Gastroesophageal sphincter (tissue), 4 donors: ENCODE results near the gene TCF12. TPM values are rescaled to one million over a fixed set of nuclear protein-coding genes. Genes with fewer than 3 reads are reported as not detected.

ENCODE experiments used
- ATAC-seq: fragments of 150-250 bp; one replicate; pipeline ENCODE4 v1.9.1; 2016; ENCODE audit warnings: mild to moderate bottlenecking, moderate library complexity
- H3K27ac ChIP-seq, 4 donors: fragments of 200-600 bp; sonication (generic) in 3 of 4; 1 replicate in 3 of 4; 2 replicates in 1 of 4; pipeline ENCODE4 v1.5.1; 2016 to 2019
- H3K27me3 ChIP-seq: fragments of 200-600 bp; sonication (generic); one replicate; pipeline ENCODE4 v1.5.1; 2019
- H3K36me3 ChIP-seq, 2 donors: fragments of 200-600 bp; sonication (generic); one replicate each; pipeline ENCODE4 v1.5.1; 2019; ENCODE audit warnings: control low read depth in 1 of 2
- H3K4me1 ChIP-seq, 3 donors: fragments of 200-600 bp; sonication (generic); 1 replicate in 2 of 3; 2 replicates in 1 of 3; pipeline ENCODE4 v1.5.1; 2016 to 2019; ENCODE audit warnings: control low read depth in 2 of 3
- H3K4me3 ChIP-seq, 2 donors: fragments of 200-600 bp; sonication (generic); one replicate each; pipeline ENCODE4 v1.5.1; 2019; ENCODE audit warnings: mild to moderate bottlenecking in 1 of 2, moderate library complexity in 1 of 2
- H3K9me3 ChIP-seq, 3 donors: fragments of 200-600 bp; sonication (generic); one replicate each; pipeline ENCODE4 v1.5.1; 2017 to 2019; ENCODE audit warnings: control low read depth in 2 of 3
- EP300 ChIP-seq: sonication (generic); formaldehyde crosslinking; IDR thresholded peaks from one replicate; pipeline ENCODE4 v1.6.1; 2017; ENCODE audit warnings: antibody characterized with exemption, mild to moderate bottlenecking
- POLR2A ChIP-seq, 2 donors: fragments of 450-650 bp; IDR thresholded peaks; one replicate each; pipeline ENCODE4 v1.6.1; 2017; ENCODE audit warnings: antibody characterized with exemption in 2 of 2, mild to moderate bottlenecking in 2 of 2, moderate library complexity in 1 of 2
- POLR2AphosphoS5 ChIP-seq: sonication (generic); formaldehyde crosslinking; IDR thresholded peaks from one replicate; pipeline ENCODE4 v1.6.1; 2017; ENCODE audit warnings: antibody characterized with exemption
- WGBS, 2 donors: methylation state at CpG; one replicate each; pipeline ENCODE4 v1.1.5; 2018; ENCODE audit warnings: low coverage in 1 of 2; 5-methylcytosine and 5-hydroxymethylcytosine counted together
- total RNA-seq, 4 donors: library from RNA; depleted of rRNA; stranded (reverse); fragments of >200 nt; gene quantifications; one replicate each; pipeline ENCODE4 v1.1.0, GENCODE V29; 2016
- TF ChIP-seq, protein P1 (sequence below), 4 experiments: fragments of 200-600 bp in 2 of 4; fragments of 450-650 bp in 2 of 4; sonication (generic) in 1 of 4; IDR thresholded peaks; one replicate each; pipeline ENCODE4 v1.5.1; 2017 to 2019; ENCODE audit warnings: antibody characterized with exemption in 4 of 4, mild to moderate bottlenecking in 2 of 4, moderate library complexity in 2 of 4

Gene TCF12
- total RNA-seq, 4 donors from 2014 or later, result 78.1 to 194 (median 154) TPM

GRCh38 chr15:57213862-57214261 lies 295.4 kb downstream of the TCF12 start:
- Histone ChIP-seq H3K9me3 (no peaks in the 10 kb centered on the region), H3K36me3 (no peaks in the 10 kb centered on the region), H3K27ac (no peak overlapping the region), H3K4me3 (no peak overlapping the region), H3K4me1 (peaks cover 9 to 70% (median 15%) of the 10 kb centered on the region in 3 donors), H3K27me3 (no peaks in the 10 kb centered on the region)
- peak; percentile 36 for ATAC-seq
- TF ChIP-seq, protein P1, sequence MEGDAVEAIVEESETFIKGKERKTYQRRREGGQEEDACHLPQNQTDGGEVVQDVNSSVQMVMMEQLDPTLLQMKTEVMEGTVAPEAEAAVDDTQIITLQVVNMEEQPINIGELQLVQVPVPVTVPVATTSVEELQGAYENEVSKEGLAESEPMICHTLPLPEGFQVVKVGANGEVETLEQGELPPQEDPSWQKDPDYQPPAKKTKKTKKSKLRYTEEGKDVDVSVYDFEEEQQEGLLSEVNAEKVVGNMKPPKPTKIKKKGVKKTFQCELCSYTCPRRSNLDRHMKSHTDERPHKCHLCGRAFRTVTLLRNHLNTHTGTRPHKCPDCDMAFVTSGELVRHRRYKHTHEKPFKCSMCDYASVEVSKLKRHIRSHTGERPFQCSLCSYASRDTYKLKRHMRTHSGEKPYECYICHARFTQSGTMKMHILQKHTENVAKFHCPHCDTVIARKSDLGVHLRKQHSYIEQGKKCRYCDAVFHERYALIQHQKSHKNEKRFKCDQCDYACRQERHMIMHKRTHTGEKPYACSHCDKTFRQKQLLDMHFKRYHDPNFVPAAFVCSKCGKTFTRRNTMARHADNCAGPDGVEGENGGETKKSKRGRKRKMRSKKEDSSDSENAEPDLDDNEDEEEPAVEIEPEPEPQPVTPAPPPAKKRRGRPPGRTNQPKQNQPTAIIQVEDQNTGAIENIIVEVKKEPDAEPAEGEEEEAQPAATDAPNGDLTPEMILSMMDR (IDR thresholded peaks at IDR 0.05), result peak; percentile 31 to 69 (median 44)
- no peak for TF ChIP-seq POLR2A (IDR thresholded peaks at IDR 0.05)
- WGBS, 2 donors, result 22 to 38% methylated on average over 4 of the region's 4 CpGs

GRCh38 chr15:57215326-57215725 lies 296.9 kb downstream of the TCF12 start:
- TF ChIP-seq POLR2A (IDR thresholded peaks at IDR 0.05), result no peak
- no peak for TF ChIP-seq EP300
- no peak for TF ChIP-seq POLR2AphosphoS5
- TF ChIP-seq, protein P1 (IDR thresholded peaks at IDR 0.05), result no peak
- WGBS, 2 donors, result 9 to 27% methylated on average over 3 of the region's 3 CpGs
- Histone ChIP-seq H3K36me3 (no peaks in the 10 kb centered on the region), H3K4me1 (peaks cover 9 to 77% (median 16%) of the 10 kb centered on the region in 3 donors), H3K4me3 (no peak overlapping the region), H3K27me3 (no peaks in the 10 kb centered on the region), H3K9me3 (no peaks in the 10 kb centered on the region), H3K27ac (peak overlapping the region in 1 of 4 donors; percentile 7)
- ATAC-seq, result no peak

DNA sequence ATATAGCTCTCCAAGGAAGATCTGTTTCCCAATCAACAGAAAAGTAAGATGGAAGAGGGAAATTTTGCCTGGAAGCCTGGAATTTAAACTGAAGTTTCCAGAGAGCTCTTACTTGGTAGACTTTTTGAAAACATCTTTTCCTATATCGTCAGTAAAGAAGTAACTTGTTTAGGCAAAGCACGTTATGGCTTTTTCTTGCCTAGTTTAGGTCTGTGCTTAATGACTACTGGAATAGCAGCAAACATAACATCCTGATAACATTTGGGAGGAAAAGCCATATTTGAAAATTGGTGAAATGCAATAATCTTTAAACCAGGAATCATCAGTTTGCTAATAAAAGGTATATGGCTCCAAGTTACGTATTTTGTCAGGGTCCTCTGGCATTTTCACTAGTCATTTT lies 297.4 kb downstream of the TCF12 start:
- WGBS, 2 donors, result 31 to 42% methylated on average over 3 of the region's 3 CpGs

DNA sequence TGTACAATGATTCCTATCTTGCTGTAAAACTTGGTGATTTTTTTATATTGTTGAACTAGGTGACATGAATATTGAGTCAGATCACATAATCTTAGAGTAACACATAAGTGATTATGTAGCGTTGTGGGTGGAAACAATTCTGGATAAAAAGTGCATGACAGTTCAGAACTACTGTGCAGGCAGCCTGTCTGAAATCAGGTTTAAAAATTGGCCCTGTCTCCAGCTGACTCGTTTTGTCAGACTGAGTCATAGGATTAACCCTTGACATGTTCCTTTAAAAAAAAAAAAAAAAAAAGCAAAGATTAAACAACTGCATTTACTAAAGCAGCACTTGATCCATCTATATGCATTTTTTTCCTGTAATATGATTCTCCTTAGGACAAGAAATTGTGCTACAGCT lies 297.8 kb downstream of the TCF12 start:
- ATAC-seq, result peak; percentile 51
- no peak for TF ChIP-seq EP300
- TF ChIP-seq, protein P1 (IDR thresholded peaks at IDR 0.05), result no peak
- TF ChIP-seq POLR2AphosphoS5, result no peak
- no peak for TF ChIP-seq POLR2A (IDR thresholded peaks at IDR 0.05)
- H3K27ac ChIP-seq, result no peak overlapping the region
- H3K36me3 ChIP-seq, result no peaks in the 10 kb centered on the region
- H3K27me3 ChIP-seq, result no peaks in the 10 kb centered on the region
- 11 to 14% methylated on average over 2 of the region's 2 CpGs for WGBS, 2 donors
- peaks cover 9 to 84% (median 16%) of the 10 kb centered on the region in 3 donors for H3K4me1 ChIP-seq
- no peaks in the 10 kb centered on the region for H3K9me3 ChIP-seq
- no peak overlapping the region for H3K4me3 ChIP-seq

More for the DNA sequence above, 297.4 kb downstream of the TCF12 start:
- peaks cover 9 to 83% (median 16%) of the 10 kb centered on the region in 3 donors for H3K4me1 ChIP-seq
- TF ChIP-seq, protein P1 (IDR thresholded peaks at IDR 0.05), result no peak
- TF ChIP-seq POLR2A (IDR thresholded peaks at IDR 0.05) (no peak), EP300 (no peak)
- H3K27me3 ChIP-seq, result no peaks in the 10 kb centered on the region
- no peak overlapping the region for H3K4me3 ChIP-seq
- no peaks in the 10 kb centered on the region for H3K36me3 ChIP-seq
- no peak overlapping the region for H3K27ac ChIP-seq
- no peak for ATAC-seq
- H3K9me3 ChIP-seq, result no peaks in the 10 kb centered on the region

DNA sequence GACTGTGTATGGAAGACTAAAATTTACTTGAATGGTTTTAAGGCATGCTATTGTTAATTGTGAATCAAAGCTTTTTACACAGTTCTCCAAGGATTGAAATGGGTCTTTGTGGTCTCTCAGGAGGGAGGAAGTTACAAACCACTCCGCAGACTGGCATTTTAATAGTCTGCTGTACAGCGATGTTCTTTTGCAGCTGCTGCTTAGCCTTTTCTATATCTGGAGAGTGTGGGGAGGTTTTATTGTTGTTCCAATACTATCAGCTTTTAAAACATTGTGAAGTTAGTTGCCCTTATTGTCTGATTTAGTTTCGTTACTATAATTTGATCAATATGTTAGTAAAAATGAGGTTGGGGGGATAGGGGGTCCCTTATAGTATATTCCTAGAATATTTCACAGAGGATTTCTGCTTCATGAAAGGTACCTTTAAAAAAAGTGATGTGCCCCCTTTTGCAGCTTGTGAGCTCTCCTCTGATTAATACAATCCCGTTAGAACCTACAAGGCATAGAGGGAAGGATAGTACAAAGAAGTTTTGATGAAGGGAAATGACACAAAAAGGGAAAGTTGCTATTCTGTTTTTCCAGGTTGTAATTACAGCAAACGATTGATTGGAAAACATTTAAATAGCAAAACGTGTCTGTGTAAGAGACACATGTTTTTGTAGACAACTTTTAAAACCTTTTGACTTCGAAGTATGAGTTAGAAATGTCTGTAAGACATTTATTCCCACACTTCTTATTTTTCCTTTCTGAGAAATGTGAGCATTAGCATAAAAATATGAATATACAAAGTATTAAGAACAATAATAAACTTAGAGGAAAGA lies 299.5 kb downstream of the TCF12 start:
- no peak overlapping the region for H3K27ac ChIP-seq
- no peak for ATAC-seq
- TF ChIP-seq POLR2A (IDR thresholded peaks at IDR 0.05), result no peak
- TF ChIP-seq, protein P1 (IDR thresholded peaks at IDR 0.05), result no peak
- no peak for TF ChIP-seq EP300
- TF ChIP-seq POLR2AphosphoS5, result no peak
- no peaks in the 10 kb centered on the region for H3K9me3 ChIP-seq
- H3K4me3 ChIP-seq, result no peak overlapping the region
- H3K27me3 ChIP-seq, result no peaks in the 10 kb centered on the region
- H3K4me1 ChIP-seq, result peaks cover 9 to 74% (median 12%) of the 10 kb centered on the region in 3 donors
- H3K36me3 ChIP-seq, result no peaks in the 10 kb centered on the region
- 49 to 52% methylated on average over 7 of the region's 7 CpGs for whole genome bisulfite sequencing, 2 donors
